Thyroid gland (tissue), 4 donors: ENCODE data around the gene COL13A1. TPM values are rescaled to one million over a fixed set of nuclear protein-coding genes. Genes with fewer than 3 reads are reported as not detected.

Experiments
- DNase-seq, 2 donors: peaks; one replicate each; pipeline ENCODE4 v3.0.0-alpha.2; 2019
- H3K27ac ChIP-seq, 3 donors: fragments of 200-600 bp; sonication (generic); 1 replicate in 2 of 3; 2 replicates in 1 of 3; pipeline ENCODE4 v1.5.1; 2016 to 2019; ENCODE audit warnings: mild to moderate bottlenecking in 1 of 3, moderate library complexity in 1 of 3
- H3K27me3 ChIP-seq: fragments of 200-600 bp; sonication (generic); one replicate; pipeline ENCODE4 v1.5.1; 2019
- H3K36me3 ChIP-seq, 2 donors: fragments of 200-600 bp; sonication (generic); one replicate each; pipeline ENCODE4 v1.5.1; 2016 to 2019
- H3K4me1 ChIP-seq, 2 donors: fragments of 200-600 bp; sonication (generic); one replicate each; pipeline ENCODE4 v1.5.1; 2017 to 2019
- H3K4me3 ChIP-seq, 3 donors: fragments of 200-600 bp; sonication (generic); replicated peaks in 1 of 3; 1 replicate in 2 of 3; 2 replicates in 1 of 3; pipeline ENCODE4 v1.5.1; 2016; ENCODE audit warnings: mild to moderate bottlenecking in 1 of 3
- H3K9me3 ChIP-seq: fragments of 200-600 bp; sonication (generic); one replicate; pipeline ENCODE4 v1.5.1; 2017
- POLR2A ChIP-seq, 2 donors: fragments of 450-650 bp; IDR thresholded peaks; one replicate each; pipeline ENCODE4 v1.6.1; 2017; ENCODE audit warnings: antibody characterized with exemption in 2 of 2, mild to moderate bottlenecking in 2 of 2, moderate library complexity in 1 of 2
- WGBS, 2 donors: methylation state at CpG; one replicate each; pipeline ENCODE4 v1.1.5; 2017; 5-methylcytosine and 5-hydroxymethylcytosine counted together
- intact Hi-C: fragments of 100-400 bp; cut with DNase I; formaldehyde crosslinking; loops from one replicate; pipeline ENCODE4 v1.15.1; 2023
- total RNA-seq, 4 donors: library from RNA; depleted of rRNA; stranded (reverse); fragments of >200 nt; gene quantifications; one replicate each; pipeline ENCODE4 v1.2.3, GENCODE V29; 2016
- TF ChIP-seq, protein P1 (sequence below), 6 experiments: fragments of 200-600 bp in 3 of 6; fragments of 450-650 bp in 3 of 6; sonication (generic) in 3 of 6; IDR thresholded peaks; one replicate each; pipeline ENCODE4 v1.5.1; 2016 to 2019; ENCODE audit warnings: antibody characterized with exemption in 6 of 6, mild to moderate bottlenecking in 2 of 6, inconsistent platforms in 1 of 6, moderate library complexity in 1 of 6

Gene COL13A1
- total RNA-seq, 4 donors from 2014 or later: 0.22 to 2.4 (median 0.41) TPM

DNA sequence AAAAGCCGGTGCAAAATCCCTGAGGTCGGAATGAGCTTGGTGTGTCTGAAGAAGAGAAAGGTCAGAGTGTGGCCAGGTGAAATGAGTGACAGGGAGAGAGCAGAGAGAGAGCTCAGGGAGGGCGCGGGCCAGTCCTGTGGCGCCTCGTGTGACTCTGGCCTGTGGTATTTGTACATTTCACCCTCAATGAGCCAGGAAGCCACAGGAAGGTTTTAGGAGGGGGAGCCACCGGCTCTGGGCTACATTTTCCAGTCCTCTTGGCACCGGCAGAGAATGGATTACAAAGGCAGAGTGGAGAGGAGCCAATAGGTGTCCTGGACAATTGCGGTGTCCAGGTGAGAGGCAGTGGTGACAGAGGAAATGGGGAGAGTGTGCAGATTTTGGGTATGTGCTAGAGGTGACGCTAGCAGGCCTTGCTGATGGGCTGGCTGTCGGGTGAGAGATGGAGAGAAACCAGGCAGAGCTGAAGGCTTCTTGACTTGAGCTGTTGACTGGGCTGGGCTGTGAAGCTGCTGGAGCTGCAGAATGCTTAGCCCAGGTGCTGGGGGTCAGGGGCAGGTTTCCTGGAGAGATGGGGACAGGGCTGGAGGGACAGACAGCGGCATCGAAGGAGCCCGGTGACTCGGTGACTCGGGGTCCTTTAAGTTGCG, 38.1 kb downstream of the COL13A1 start:
- no peak for TF ChIP-seq POLR2A (IDR thresholded peaks at IDR 0.05)
- TF ChIP-seq, protein P1, sequence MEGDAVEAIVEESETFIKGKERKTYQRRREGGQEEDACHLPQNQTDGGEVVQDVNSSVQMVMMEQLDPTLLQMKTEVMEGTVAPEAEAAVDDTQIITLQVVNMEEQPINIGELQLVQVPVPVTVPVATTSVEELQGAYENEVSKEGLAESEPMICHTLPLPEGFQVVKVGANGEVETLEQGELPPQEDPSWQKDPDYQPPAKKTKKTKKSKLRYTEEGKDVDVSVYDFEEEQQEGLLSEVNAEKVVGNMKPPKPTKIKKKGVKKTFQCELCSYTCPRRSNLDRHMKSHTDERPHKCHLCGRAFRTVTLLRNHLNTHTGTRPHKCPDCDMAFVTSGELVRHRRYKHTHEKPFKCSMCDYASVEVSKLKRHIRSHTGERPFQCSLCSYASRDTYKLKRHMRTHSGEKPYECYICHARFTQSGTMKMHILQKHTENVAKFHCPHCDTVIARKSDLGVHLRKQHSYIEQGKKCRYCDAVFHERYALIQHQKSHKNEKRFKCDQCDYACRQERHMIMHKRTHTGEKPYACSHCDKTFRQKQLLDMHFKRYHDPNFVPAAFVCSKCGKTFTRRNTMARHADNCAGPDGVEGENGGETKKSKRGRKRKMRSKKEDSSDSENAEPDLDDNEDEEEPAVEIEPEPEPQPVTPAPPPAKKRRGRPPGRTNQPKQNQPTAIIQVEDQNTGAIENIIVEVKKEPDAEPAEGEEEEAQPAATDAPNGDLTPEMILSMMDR (IDR thresholded peaks at IDR 0.05): no peak

DNA sequence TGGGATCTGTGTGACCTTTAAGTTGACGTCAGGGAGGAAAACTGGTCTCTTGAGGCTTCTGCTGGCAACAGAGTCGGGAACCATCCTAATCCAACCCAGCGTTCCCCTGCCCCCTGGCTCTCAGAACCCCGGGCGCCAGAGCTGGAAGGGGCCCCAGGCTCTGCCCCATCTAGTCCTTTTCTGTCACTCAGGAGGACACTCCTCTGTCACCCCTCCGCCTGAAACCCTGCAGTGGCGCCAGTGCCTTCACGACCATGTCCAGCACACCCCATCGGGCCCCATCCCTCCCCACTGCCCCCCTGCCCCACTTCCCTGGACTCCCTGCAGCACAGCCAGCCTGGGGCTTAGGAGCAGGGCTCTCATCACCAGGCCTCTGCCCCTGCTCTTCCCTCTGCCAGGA, 39.1 kb downstream of the COL13A1 start:
- H3K27ac ChIP-seq: no peak overlapping the region
- H3K4me3 ChIP-seq: no peak overlapping the region
- intact Hi-C loops: no loop called here
- H3K9me3 ChIP-seq: no peaks in the 10 kb centered on the region
- WGBS, 2 donors: 85 to 91% methylated on average over 9 of the region's 9 CpGs
- H3K36me3 ChIP-seq: no peaks in the 10 kb centered on the region
- no peaks in the 10 kb centered on the region for H3K27me3 ChIP-seq
- H3K4me1 ChIP-seq: peaks cover 6 to 12% of the 10 kb centered on the region in 2 donors
- TF ChIP-seq, protein P1 (IDR thresholded peaks at IDR 0.05): no peak
- TF ChIP-seq POLR2A (IDR thresholded peaks at IDR 0.05): no peak
- DNase-seq: no peak

More for the DNA sequence above, 38.1 kb downstream of the COL13A1 start:
- H3K36me3 ChIP-seq: no peaks in the 10 kb centered on the region
- no peaks in the 10 kb centered on the region for H3K9me3 ChIP-seq
- intact Hi-C loops: no loop called here
- H3K27me3 ChIP-seq: no peaks in the 10 kb centered on the region
- peaks cover 0 to 6% of the 10 kb centered on the region in 2 donors for H3K4me1 ChIP-seq
- H3K4me3 ChIP-seq: no peak overlapping the region
- no peak overlapping the region for H3K27ac ChIP-seq
- peak; percentile 13 to 23 for DNase-seq
- WGBS, 2 donors: 74 to 80% methylated on average over 17 of the region's 17 CpGs

DNA sequence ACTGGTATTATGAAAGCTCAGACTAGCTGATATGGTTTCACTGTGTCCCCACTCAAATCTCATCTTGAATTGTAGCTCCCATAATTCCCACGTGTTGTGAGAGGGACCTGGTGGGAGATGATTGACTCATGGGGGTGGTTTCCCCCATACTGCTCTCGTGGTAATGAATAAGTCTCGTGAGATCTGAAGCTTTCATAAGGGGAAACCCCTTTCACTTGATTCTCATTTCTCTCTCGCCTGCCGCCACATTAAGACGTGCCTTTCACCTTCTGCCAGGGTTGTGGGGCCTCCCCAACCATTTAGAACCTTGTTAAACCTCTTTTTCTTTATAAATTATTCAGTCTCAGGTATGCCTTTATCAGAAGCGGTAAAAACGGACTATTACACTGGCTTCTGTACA, 40.3 kb downstream of the COL13A1 start:
- Histone ChIP-seq H3K27ac (no peak overlapping the region), H3K9me3 (no peaks in the 10 kb centered on the region), H3K4me1 (peaks cover 14 to 24% of the 10 kb centered on the region in 2 donors), H3K36me3 (no peaks in the 10 kb centered on the region), H3K4me3 (no peak overlapping the region), H3K27me3 (no peaks in the 10 kb centered on the region)
- TF ChIP-seq, protein P1 (IDR thresholded peaks at IDR 0.05): no peak
- TF ChIP-seq POLR2A (IDR thresholded peaks at IDR 0.05): no peak
- DNase-seq: no peak
- 83 to 89% methylated on average over 8 of the region's 8 CpGs for WGBS, 2 donors
- intact Hi-C loops: no loop called here

DNA sequence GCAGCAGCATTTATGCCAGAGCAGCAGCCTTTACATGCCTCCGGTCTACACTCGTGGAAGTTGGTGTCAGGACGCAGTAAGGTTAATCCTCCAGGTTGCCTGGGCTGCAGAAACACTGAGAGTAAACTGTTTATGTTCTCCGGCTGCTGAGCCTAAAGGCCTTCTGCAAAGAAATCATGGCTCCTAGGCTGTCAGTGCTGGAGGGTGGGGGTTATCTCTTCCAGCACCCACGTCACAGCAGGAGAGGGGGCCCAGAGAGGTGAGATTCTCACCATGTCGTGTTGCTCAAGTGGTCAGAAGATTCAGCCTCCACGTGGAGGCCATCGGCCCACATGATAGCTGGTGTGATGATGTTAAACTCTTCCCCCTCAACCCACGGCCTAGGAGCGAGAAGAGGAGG, 41.2 kb downstream of the COL13A1 start:
- Histone ChIP-seq H3K4me1 (peaks cover 14 to 24% of the 10 kb centered on the region in 2 donors), H3K36me3 (no peaks in the 10 kb centered on the region), H3K27me3 (no peaks in the 10 kb centered on the region), H3K9me3 (no peaks in the 10 kb centered on the region), H3K4me3 (no peak overlapping the region), H3K27ac (no peak overlapping the region)
- 82 to 90% methylated on average over 9 to 10 of the region's 10 CpGs for WGBS, 2 donors
- no peak for DNase-seq
- TF ChIP-seq, protein P1 (IDR thresholded peaks at IDR 0.05): no peak
- no peak for TF ChIP-seq POLR2A (IDR thresholded peaks at IDR 0.05)
- intact Hi-C loops: no loop called here

DNA sequence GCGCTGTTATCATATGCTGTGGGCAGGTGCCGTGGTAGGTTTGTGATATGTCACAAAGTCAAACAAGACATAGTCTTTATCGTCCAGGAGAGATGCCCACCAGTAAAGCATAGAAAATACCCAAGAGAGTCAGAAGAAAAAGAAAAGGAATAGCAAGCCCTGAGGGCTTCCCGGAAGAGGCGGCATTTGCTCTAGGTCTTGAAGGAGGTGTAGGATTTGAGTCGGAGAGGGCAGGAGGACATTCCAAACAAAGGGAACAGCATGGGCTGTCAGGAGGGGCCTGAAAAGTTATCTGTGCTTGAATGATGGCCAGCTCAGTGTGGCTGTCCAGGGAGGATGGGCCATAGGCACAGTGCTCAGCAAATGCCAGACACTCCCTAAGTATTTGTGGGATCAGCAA, 42.2 kb downstream of the COL13A1 start:
- Histone ChIP-seq H3K36me3 (no peaks in the 10 kb centered on the region), H3K4me1 (peaks cover 14 to 24% of the 10 kb centered on the region in 2 donors), H3K27me3 (no peaks in the 10 kb centered on the region), H3K4me3 (no peak overlapping the region), H3K27ac (no peak overlapping the region), H3K9me3 (no peaks in the 10 kb centered on the region)
- no peak for DNase-seq
- intact Hi-C loops: no loop called here
- WGBS, 2 donors: 92 to 94% methylated on average over 6 of the region's 6 CpGs
- TF ChIP-seq, protein P1 (IDR thresholded peaks at IDR 0.05): no peak
- no peak for TF ChIP-seq POLR2A (IDR thresholded peaks at IDR 0.05)
